Neural progenitor cell (in vitro differentiated cells): ENCODE measurements around the gene XRCC3. TPM values are rescaled to one million over a fixed set of nuclear protein-coding genes. Genes with fewer than 3 reads are reported as not detected.

Experiments
- DNase-seq: peaks from one replicate; pipeline ENCODE4 v3.0.0-alpha.2; 2016; ENCODE audit warnings: low spot score
- H2AFZ ChIP-seq: fragments of 200-600 bp; sonication (generic); replicated peaks from 2 replicates; pipeline ENCODE4 v1.6.1; 2016; ENCODE audit warnings: antibody characterized with exemption
- H3F3A ChIP-seq: fragments of 200-600 bp; sonication (generic); 2 replicates; pipeline ENCODE4 v1.6.1; 2016; ENCODE audit warnings: antibody characterized with exemption, low read depth
- H3K27ac ChIP-seq: fragments of 200-600 bp; sonication (generic); 2 replicates; pipeline ENCODE4 v1.5.1; 2016; ENCODE audit warnings: mild to moderate bottlenecking
- H3K27me3 ChIP-seq: fragments of 200-600 bp; sonication (generic); 2 replicates; pipeline ENCODE4 v1.6.1; 2016; ENCODE audit warnings: mild to moderate bottlenecking, moderate library complexity
- H3K36me3 ChIP-seq: fragments of 200-600 bp; sonication (generic); 2 replicates; pipeline ENCODE4 v1.5.1; 2016
- H3K4me1 ChIP-seq: fragments of 200-600 bp; sonication (generic); 2 replicates; pipeline ENCODE4 v1.6.1; 2016; ENCODE audit warnings: mixed run types
- H3K4me2 ChIP-seq: fragments of 200-600 bp; sonication (generic); 2 replicates; pipeline ENCODE4 v1.6.1; 2016
- H3K4me3 ChIP-seq: fragments of 200-600 bp; sonication (generic); 2 replicates; pipeline ENCODE4 v1.5.1; 2016
- H3K79me2 ChIP-seq: fragments of 200-600 bp; sonication (generic); 2 replicates; pipeline ENCODE4 v1.6.1; 2016; ENCODE audit warnings: low read depth
- H3K9ac ChIP-seq: fragments of 200-600 bp; sonication (generic); 2 replicates; pipeline ENCODE4 v1.6.1; 2016
- H3K9me3 ChIP-seq: fragments of 200-600 bp; sonication (generic); 2 replicates; pipeline ENCODE4 v1.5.1; 2016; ENCODE audit warnings: low read depth
- H4K20me1 ChIP-seq: fragments of 200-600 bp; sonication (generic); 2 replicates; pipeline ENCODE4 v1.6.1; 2016; ENCODE audit warnings: low read depth
- H3K27ac Mint-ChIP-seq: 3 replicates; pipeline ENCODE4 v1.8.0; 2021; ENCODE audit warnings: mixed read lengths
- H3K27me3 Mint-ChIP-seq: 2 replicates; pipeline ENCODE4 v1.8.0; 2022; ENCODE audit warnings: low read depth, mild to moderate bottlenecking, inconsistent platforms, moderate library complexity, mixed read lengths; ENCODE audit not compliant: insufficient read depth
- H3K36me3 Mint-ChIP-seq: 3 replicates; pipeline ENCODE4 v1.8.0; 2021; ENCODE audit warnings: mixed read lengths
- H3K4me1 Mint-ChIP-seq: 3 replicates; pipeline ENCODE4 v1.8.0; 2021; ENCODE audit warnings: mixed read lengths
- H3K4me3 Mint-ChIP-seq: 3 replicates; pipeline ENCODE4 v1.8.0; 2021; ENCODE audit warnings: mild to moderate bottlenecking, moderate library complexity, mixed read lengths
- H3K9me3 Mint-ChIP-seq: 3 replicates; pipeline ENCODE4 v1.8.0; 2020; ENCODE audit warnings: mixed read lengths
- CTCF ChIP-seq: fragments of 200-600 bp; sonication (generic); IDR thresholded peaks from 2 replicates; pipeline ENCODE4 v1.5.1; 2017; ENCODE audit warnings: antibody characterized with exemption, mild to moderate bottlenecking
- EZH2 ChIP-seq: fragments of 200-600 bp; sonication (generic); IDR thresholded peaks from 2 replicates; pipeline ENCODE4 v1.6.1; 2017; ENCODE audit warnings: antibody characterized with exemption, mild to moderate bottlenecking, moderate library complexity
- EZH2phosphoT487 ChIP-seq: fragments of 200-600 bp; sonication (generic); IDR thresholded peaks from 2 replicates; pipeline ENCODE4 v1.6.1; 2017; ENCODE audit warnings: antibody characterized with exemption
- total RNA-seq: library from RNA; depleted of rRNA; stranded (reverse); fragments of >200 nt; gene quantifications from 2 replicates; pipeline ENCODE4 v1.2.3, GENCODE V29; 2015; ENCODE audit warnings: low replicate concordance

The XRCC3 gene
- total RNA-seq, 1 donor from 2014 or later: 59.7 TPM

DNA sequence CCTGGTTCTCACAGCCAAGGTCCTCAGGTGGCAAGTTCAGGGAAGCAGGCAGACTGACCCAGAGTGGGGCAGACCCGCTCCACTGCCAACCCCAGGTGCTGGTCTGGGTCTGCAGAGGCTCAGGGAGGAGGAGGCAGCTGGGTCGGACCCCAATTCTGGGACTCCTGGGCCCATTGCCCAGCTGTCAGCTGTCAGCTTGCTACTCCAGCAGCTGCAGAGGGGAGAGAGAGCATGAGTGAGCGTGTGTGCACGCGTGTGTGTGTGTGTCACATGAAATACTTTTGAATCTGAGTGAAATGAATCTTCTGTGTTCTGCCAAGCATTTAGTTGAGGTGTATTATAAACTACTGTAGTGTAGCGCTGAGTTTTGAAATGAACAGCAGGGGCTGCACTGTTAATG lies 30.8 kb downstream of the XRCC3 start:
- Mint-ChIP-seq H3K9me3 (no peaks in the 10 kb centered on the region), H3K27ac (no peak overlapping the region), H3K36me3 (peaks cover 25% of the 10 kb centered on the region), H3K4me1 (peaks cover 2% of the 10 kb centered on the region), H3K4me3 (no peak overlapping the region), H3K27me3 (no peaks in the 10 kb centered on the region)
- no peaks in the 10 kb centered on the region for H3F3A ChIP-seq
- no peak overlapping the region for H3K9ac ChIP-seq
- H3K4me1 ChIP-seq: no peaks in the 10 kb centered on the region
- no peak for DNase-seq
- no peak overlapping the region for H3K4me2 ChIP-seq
- no peaks in the 10 kb centered on the region for H3K27me3 ChIP-seq
- no peak overlapping the region for H3K4me3 ChIP-seq
- peaks cover 19% of the 10 kb centered on the region for H4K20me1 ChIP-seq
- no peak overlapping the region for H3K27ac ChIP-seq
- H2AFZ ChIP-seq: no peak overlapping the region
- no peaks in the 10 kb centered on the region for H3K79me2 ChIP-seq
- peaks cover 17% of the 10 kb centered on the region for H3K36me3 ChIP-seq
- H3K9me3 ChIP-seq: no peaks in the 10 kb centered on the region
- TF ChIP-seq CTCF (no peak), EZH2phosphoT487 (no peak), EZH2 (no peak)

- Histone ChIP-seq H3F3A (no peaks in the 10 kb centered on the region), H3K27ac (no peak overlapping the region), H3K4me3 (no peak overlapping the region), H3K9ac (no peak overlapping the region), H2AFZ (no peak overlapping the region), H4K20me1 (peaks cover 8% of the 10 kb centered on the region), H3K9me3 (no peaks in the 10 kb centered on the region), H3K27me3 (no peaks in the 10 kb centered on the region), H3K4me1 (no peaks in the 10 kb centered on the region), H3K79me2 (no peaks in the 10 kb centered on the region), H3K36me3 (peaks cover 17% of the 10 kb centered on the region), H3K4me2 (no peak overlapping the region)
- H3K36me3 Mint-ChIP-seq: peaks cover 23% of the 10 kb centered on the region
- no peaks in the 10 kb centered on the region for H3K27me3 Mint-ChIP-seq
- H3K4me1 Mint-ChIP-seq: no peaks in the 10 kb centered on the region
- H3K27ac Mint-ChIP-seq: no peak overlapping the region
- no peak overlapping the region for H3K4me3 Mint-ChIP-seq
- no peak for TF ChIP-seq CTCF
- no peak for TF ChIP-seq EZH2phosphoT487
- TF ChIP-seq EZH2: no peak
- DNase-seq: no peak
- H3K9me3 Mint-ChIP-seq: no peaks in the 10 kb centered on the region
Observed at GRCh38 chr14:103683139-103683538, 32.1 kb downstream of the XRCC3 start.

DNA sequence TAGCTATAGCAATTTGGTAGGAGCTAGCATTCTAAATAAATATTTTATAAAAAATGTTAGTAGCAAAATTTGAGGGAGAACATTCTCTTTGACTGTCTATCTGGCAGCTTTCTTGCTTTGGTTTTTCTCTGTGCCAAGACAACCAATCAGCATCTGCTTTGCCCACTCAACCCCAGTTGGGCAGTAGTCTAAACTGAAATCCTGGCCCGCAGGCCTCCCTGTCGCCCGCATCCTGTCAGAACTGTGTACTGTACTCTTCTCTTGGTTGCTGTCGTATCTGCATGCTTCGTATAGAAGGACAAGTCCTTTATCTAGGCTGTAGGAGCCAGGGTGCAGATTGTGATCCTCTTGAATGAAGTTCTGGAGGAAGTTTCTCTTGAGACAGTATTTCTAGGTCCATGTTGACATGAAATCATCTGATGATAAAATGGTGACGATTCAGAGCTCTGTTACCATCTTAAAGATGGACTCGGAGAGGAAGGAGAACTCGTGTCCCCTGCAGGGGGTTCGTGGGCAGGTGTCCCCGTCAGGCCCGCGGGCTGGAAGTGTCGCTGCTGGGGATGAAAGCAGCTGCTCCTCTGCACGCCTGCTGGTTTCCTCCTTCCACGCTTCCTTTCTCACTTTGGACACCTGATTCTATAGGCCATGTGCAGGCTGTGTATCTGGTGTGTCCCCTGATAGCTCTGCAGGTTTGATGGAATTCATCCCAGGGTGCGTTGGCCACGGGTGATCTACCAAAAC lies 34.6 kb downstream of the XRCC3 start:
- Mint-ChIP-seq H3K27me3 (peaks cover 2% of the 10 kb centered on the region), H3K9me3 (no peaks in the 10 kb centered on the region), H3K36me3 (peaks cover 26% of the 10 kb centered on the region), H3K4me3 (no peak overlapping the region), H3K4me1 (no peaks in the 10 kb centered on the region), H3K27ac (no peak overlapping the region)
- peaks cover 3% of the 10 kb centered on the region for H4K20me1 ChIP-seq
- no peak for DNase-seq
- no peaks in the 10 kb centered on the region for H3K4me1 ChIP-seq
- H3K9ac ChIP-seq: no peak overlapping the region
- no peak overlapping the region for H2AFZ ChIP-seq
- no peaks in the 10 kb centered on the region for H3K9me3 ChIP-seq
- no peaks in the 10 kb centered on the region for H3F3A ChIP-seq
- no peak for TF ChIP-seq EZH2
- TF ChIP-seq EZH2phosphoT487: no peak
- TF ChIP-seq CTCF: no peak
- H3K27ac ChIP-seq: no peak overlapping the region
- no peak overlapping the region for H3K4me2 ChIP-seq
- no peaks in the 10 kb centered on the region for H3K27me3 ChIP-seq
- peaks cover 18% of the 10 kb centered on the region for H3K36me3 ChIP-seq
- H3K4me3 ChIP-seq: no peak overlapping the region
- no peaks in the 10 kb centered on the region for H3K79me2 ChIP-seq
